HCT116 (cell line): ENCODE measurements around the gene CCDC30. TPM values are rescaled to one million over a fixed set of nuclear protein-coding genes. Genes with fewer than 3 reads are reported as not detected.

Experiments
- ATAC-seq: fragments of 200-7000 bp; cut with Tn5 transposase; 2 replicates; pipeline ENCODE4 v1.9.1; 2020; ENCODE audit warnings: mild to moderate bottlenecking, moderate library complexity
- BruUV-seq: library from RNA; stranded (reverse); fragments of 400-500 nt; replicated peaks from 2 replicates; lab custom pipeline; 2021; lab: Mats Ljungman, UMichigan
- CTCF ChIA-PET: fragments of 300-600 bp; sonication (Branson Sonifier 250); formaldehyde crosslinking; loops from one replicate; lab custom pipeline; 2021; ENCODE audit warnings: antibody characterized with exemption; lab: Charles Lee
- POLR2A ChIA-PET: fragments of 300-600, 350-600 bp; sonication (Branson Sonifier 250); formaldehyde crosslinking; loops from one replicate; lab custom pipeline; 2021; ENCODE audit warnings: antibody characterized with exemption; lab: Charles Lee
- RAD21 ChIA-PET, 2 experiments: fragments of 300-600 bp; sonication (Branson Sonifier 250); formaldehyde crosslinking; loops; one replicate each; lab custom pipeline; 2023; ENCODE audit warnings: low total read pairs in 2 of 2; ENCODE audit not compliant: uncharacterized antibody in 2 of 2, unreplicated experiment in 2 of 2, low non-redundant PET in 1 of 2; lab: Charles Lee
- DNase-seq: peaks from one replicate; pipeline ENCODE4 v3.0.0-alpha.2; 2010; ENCODE audit warnings: low read depth, low spot score
- H2AFZ ChIP-seq: fragments of 200-600 bp; shearing (Covaris generic), sonication (generic); 2 replicates; pipeline ENCODE4 v1.6.1; 2017; ENCODE audit warnings: low read depth, mixed run types, mixed read lengths, antibody characterized with exemption, low read length; ENCODE audit not compliant: poor library complexity, severe bottlenecking
- H3K27ac ChIP-seq: 2 replicates; pipeline ENCODE4 v1.5.1; 2012; ENCODE audit warnings: low read depth, low read length
- H3K27me3 ChIP-seq: fragments of 200-600 bp; sonication (generic); 2 replicates; pipeline ENCODE4 v1.6.1; 2016; ENCODE audit warnings: mixed run types, low read length, mixed read lengths; ENCODE audit not compliant: insufficient read depth
- H3K36me3 ChIP-seq, 2 experiments: fragments of 200-500 bp in 1 of 2; fragments of 200-600 bp in 1 of 2; sonication (Bioruptor generic) in 1 of 2; sonication (generic) in 1 of 2; 2 replicates each; pipeline versions ENCODE4 v1.5.1 to v1.6.1; 2014 to 2016; ENCODE audit warnings: low read length in 2 of 2, inconsistent platforms in 1 of 2, mixed read lengths in 1 of 2, mixed run types in 1 of 2; ENCODE audit not compliant: insufficient read depth in 2 of 2, control insufficient read depth in 1 of 2
- H3K4me1 ChIP-seq, 2 experiments: fragments of 200-600 bp in 1 of 2; sonication (generic) in 1 of 2; 2 replicates each; pipeline versions ENCODE4 v1.5.1 to v1.6.1; 2012 to 2017; ENCODE audit warnings: low read length in 2 of 2, inconsistent platforms in 1 of 2, mild to moderate bottlenecking in 1 of 2, mixed read lengths in 1 of 2, mixed run types in 1 of 2, moderate library complexity in 1 of 2; ENCODE audit not compliant: insufficient read depth in 2 of 2, control insufficient read depth in 1 of 2
- H3K4me2 ChIP-seq: fragments of 200-600 bp; sonication (generic); 2 replicates; pipeline ENCODE4 v1.6.1; 2017; ENCODE audit warnings: mixed run types, low read length, mixed read lengths
- H3K4me3 ChIP-seq, 2 experiments: fragments of 200-600 bp in 1 of 2; sonication (generic) in 1 of 2; replicated peaks in 1 of 2; 2 replicates each; pipeline ENCODE4 v1.5.1; 2011 to 2016; ENCODE audit warnings: low read length in 2 of 2, control low read depth in 1 of 2, low read depth in 1 of 2, mild to moderate bottlenecking in 1 of 2, mixed read lengths in 1 of 2, mixed run types in 1 of 2
- H3K79me2 ChIP-seq: fragments of 200-600 bp; sonication (generic); 2 replicates; pipeline ENCODE4 v1.6.1; 2017; ENCODE audit warnings: mild to moderate bottlenecking, mixed run types, low read length, moderate library complexity, mixed read lengths; ENCODE audit not compliant: insufficient read depth
- H3K9ac ChIP-seq: fragments of 200-600 bp; sonication (generic); 2 replicates; pipeline ENCODE4 v1.6.1; 2016; ENCODE audit warnings: low read length, mixed read lengths
- H3K9me2 ChIP-seq: fragments of 200-600 bp; sonication (generic), shearing (Covaris generic); 2 replicates; pipeline ENCODE4 v1.6.1; 2017; ENCODE audit warnings: mixed run types, mild to moderate bottlenecking, moderate library complexity; ENCODE audit not compliant: insufficient read depth
- H3K9me3 ChIP-seq, 2 experiments: fragments of 200-500 bp in 1 of 2; fragments of 200-600 bp in 1 of 2; sonication (Bioruptor generic) in 1 of 2; sonication (generic) in 1 of 2; 2 replicates each; pipeline ENCODE4 v1.6.1; 2014 to 2017; ENCODE audit warnings: low read length in 2 of 2, mixed read lengths in 2 of 2, inconsistent platforms in 1 of 2, low read depth in 1 of 2, mild to moderate bottlenecking in 1 of 2, mixed run types in 1 of 2, moderate library complexity in 1 of 2; ENCODE audit not compliant: control insufficient read depth in 1 of 2, insufficient read depth in 1 of 2
- H4K20me1 ChIP-seq: fragments of 200-600 bp; sonication (generic), shearing (Covaris generic); 2 replicates; pipeline ENCODE4 v1.6.1; 2017; ENCODE audit warnings: mixed run types, mild to moderate bottlenecking, moderate library complexity; ENCODE audit not compliant: insufficient read depth
- CTCF ChIP-seq, 3 experiments: fragments of 200-600 bp in 1 of 3; sonication (generic) in 1 of 3; IDR thresholded peaks in 2 of 3; conservative IDR thresholded peaks in 1 of 3; 2 replicates each; pipeline ENCODE4 v1.5.1; 2012 to 2017; ENCODE audit warnings: low read depth in 2 of 3, low read length in 2 of 3, antibody characterized with exemption in 1 of 3, borderline replicate concordance in 1 of 3, control low read depth in 1 of 3, mild to moderate bottlenecking in 1 of 3, mixed read lengths in 1 of 3, mixed run types in 1 of 3, moderate library complexity in 1 of 3; ENCODE audit not compliant: insufficient read depth in 1 of 3
- EGR1 ChIP-seq: IDR thresholded peaks from 2 replicates; pipeline ENCODE4 v1.6.1; 2012; ENCODE audit warnings: low read depth
- ELF1 ChIP-seq: IDR thresholded peaks from 2 replicates; pipeline ENCODE4 v1.6.1; 2012; ENCODE audit warnings: low read depth, borderline replicate concordance
- EZH2 ChIP-seq: fragments of 200-600 bp; sonication (generic); IDR thresholded peaks from 2 replicates; pipeline ENCODE4 v1.6.1; 2017; ENCODE audit warnings: antibody characterized with exemption, mixed run types
- FOSL1 ChIP-seq: IDR thresholded peaks from 2 replicates; pipeline ENCODE4 v1.6.1; 2012; ENCODE audit warnings: low read depth
- JUND ChIP-seq: IDR thresholded peaks from 2 replicates; pipeline ENCODE4 v1.6.1; 2012
- SIN3A ChIP-seq: IDR thresholded peaks from 2 replicates; pipeline ENCODE4 v1.6.1; 2012; ENCODE audit warnings: low read depth
- SP1 ChIP-seq: IDR thresholded peaks from 2 replicates; pipeline ENCODE4 v1.6.1; 2012; ENCODE audit warnings: low read depth
- SRF ChIP-seq: IDR thresholded peaks from 2 replicates; pipeline ENCODE4 v1.6.1; 2012; ENCODE audit warnings: low read depth
- intact Hi-C: fragments of 100-400 bp; cut with micrococcal nuclease; formaldehyde crosslinking; loops from 2 replicates; pipeline ENCODE4 v1.10.0; 2022
- total RNA-seq: library from RNA; stranded (reverse); gene quantifications from one replicate; pipeline ENCODE4 v1.2.1, GENCODE V29; 2021; ENCODE audit not compliant: unreplicated experiment
- TF ChIP-seq, protein P1 (sequence below): IDR thresholded peaks from 2 replicates; pipeline ENCODE4 v1.6.1; 2011; ENCODE audit warnings: mild to moderate bottlenecking, low read length, moderate library complexity; ENCODE audit not compliant: insufficient replicate concordance; ENCODE audit errors: extremely low read depth
- TF ChIP-seq, protein P2 (sequence below): IDR thresholded peaks from 2 replicates; pipeline ENCODE4 v1.6.1; 2012

The CCDC30 gene
- total RNA-seq, 1 experiment from 2014 or later = 2.0 TPM

DNA sequence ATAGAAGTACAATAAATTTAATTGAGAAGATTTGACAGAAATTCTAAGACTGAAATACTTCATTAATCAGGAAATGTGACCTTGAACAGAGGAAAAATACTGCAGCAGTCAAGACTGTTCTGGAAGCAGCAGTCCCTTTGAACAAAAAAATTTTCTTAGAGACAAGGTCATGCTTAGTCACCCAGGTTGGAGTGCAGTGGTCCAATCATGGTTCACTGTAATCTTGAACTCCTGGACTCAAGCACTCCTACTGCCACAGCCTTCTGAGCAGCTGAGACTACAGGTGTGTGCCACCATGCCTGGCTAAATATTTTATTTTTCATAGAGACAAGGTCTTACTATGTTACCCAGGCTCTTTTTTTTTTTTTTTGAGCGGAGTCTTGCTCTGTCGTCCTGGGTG lies 1.9 kb upstream of the CCDC30 start:
- ChIA-PET CTCF (no interaction called here), RAD21 (no interaction called here)

More for the DNA sequence above, 1.9 kb upstream of the CCDC30 start:
- H2AFZ ChIP-seq = no peak overlapping the region
- H3K9me2 ChIP-seq = no peaks in the 10 kb centered on the region
- H3K79me2 ChIP-seq = peaks cover 18% of the 10 kb centered on the region
- ATAC-seq (no peak), DNase-seq (no peak)
- H3K27me3 ChIP-seq = no peaks in the 10 kb centered on the region
- no peak overlapping the region for H3K4me2 ChIP-seq
- no peak overlapping the region for H3K4me3 ChIP-seq
- TF ChIP-seq EZH2 (no peak), ELF1 (no peak), SIN3A (no peak), FOSL1 (no peak), EGR1 (no peak), SRF (no peak), CTCF (IDR thresholded peaks at IDR 0.05 in 2 of 3, conservative IDR thresholded peaks at IDR 0.05 in 1 of 3; ENCODE audit: borderline replicate concordance in 1 of 3, insufficient read depth in 1 of 3, low read depth in 2 of 3, low read length in 2 of 3) (no peak), JUND (no peak), SP1 (no peak)
- TF ChIP-seq, protein P1, sequence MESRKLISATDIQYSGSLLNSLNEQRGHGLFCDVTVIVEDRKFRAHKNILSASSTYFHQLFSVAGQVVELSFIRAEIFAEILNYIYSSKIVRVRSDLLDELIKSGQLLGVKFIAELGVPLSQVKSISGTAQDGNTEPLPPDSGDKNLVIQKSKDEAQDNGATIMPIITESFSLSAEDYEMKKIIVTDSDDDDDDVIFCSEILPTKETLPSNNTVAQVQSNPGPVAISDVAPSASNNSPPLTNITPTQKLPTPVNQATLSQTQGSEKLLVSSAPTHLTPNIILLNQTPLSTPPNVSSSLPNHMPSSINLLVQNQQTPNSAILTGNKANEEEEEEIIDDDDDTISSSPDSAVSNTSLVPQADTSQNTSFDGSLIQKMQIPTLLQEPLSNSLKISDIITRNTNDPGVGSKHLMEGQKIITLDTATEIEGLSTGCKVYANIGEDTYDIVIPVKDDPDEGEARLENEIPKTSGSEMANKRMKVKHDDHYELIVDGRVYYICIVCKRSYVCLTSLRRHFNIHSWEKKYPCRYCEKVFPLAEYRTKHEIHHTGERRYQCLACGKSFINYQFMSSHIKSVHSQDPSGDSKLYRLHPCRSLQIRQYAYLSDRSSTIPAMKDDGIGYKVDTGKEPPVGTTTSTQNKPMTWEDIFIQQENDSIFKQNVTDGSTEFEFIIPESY = no peak
- TF ChIP-seq, protein P2, sequence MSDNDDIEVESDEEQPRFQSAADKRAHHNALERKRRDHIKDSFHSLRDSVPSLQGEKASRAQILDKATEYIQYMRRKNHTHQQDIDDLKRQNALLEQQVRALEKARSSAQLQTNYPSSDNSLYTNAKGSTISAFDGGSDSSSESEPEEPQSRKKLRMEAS = no peak
- no peak overlapping the region for H3K27ac ChIP-seq
- no TSS peak for BruUV-seq
- H3K36me3 ChIP-seq = peaks cover 19 to 22% of the 10 kb centered on the region in 2 experiments; a peak in 3 of 4 replicates
- no peaks in the 10 kb centered on the region for H4K20me1 ChIP-seq
- H3K9ac ChIP-seq = no peak overlapping the region
- POLR2A ChIA-PET = no interaction called here
- H3K9me3 ChIP-seq = no peaks in the 10 kb centered on the region
- intact Hi-C loops = no loop called here
- peaks cover 4 to 21% of the 10 kb centered on the region in 2 experiments; a peak in 3 of 4 replicates for H3K4me1 ChIP-seq
